LNCaP clone FGC (cell line): Measurements from ENCODE around the gene NELFA.

Experiments
- DNase-seq: peaks from one replicate; pipeline ENCODE4 v3.0.0-alpha.2; 2011; ENCODE audit warnings: low read depth
- H3K4me3 ChIP-seq: 2 replicates; pipeline ENCODE4 v1.5.1; 2011; ENCODE audit warnings: mild to moderate bottlenecking, low read depth, low read length, control low read depth
- CTCF ChIP-seq: IDR thresholded peaks from 2 replicates; pipeline ENCODE4 v1.5.1; 2012; ENCODE audit warnings: mild to moderate bottlenecking; ENCODE audit not compliant: control insufficient read depth, insufficient read depth; ENCODE audit errors: extremely low read depth

NELFA gene

GRCh38 chr4:2047781-2048581, 39.2 kb upstream of the NELFA start:
- H3K4me3 ChIP-seq: no peak overlapping the region
- DNase-seq: no peak
- TF ChIP-seq CTCF: no peak

- TF ChIP-seq CTCF: no peak
- H3K4me3 ChIP-seq: no peak overlapping the region
- DNase-seq: no peak
Observed at GRCh38 chr4:2047031-2047660, 38.4 kb upstream of the NELFA start.

GRCh38 chr4:2046031-2046961, 37.5 kb upstream of the NELFA start:
- TF ChIP-seq CTCF: no peak
- DNase-seq: no peak
- H3K4me3 ChIP-seq: no peak overlapping the region

GRCh38 chr4:2045518-2045951, 36.8 kb upstream of the NELFA start:
- TF ChIP-seq CTCF: no peak
- DNase-seq: no peak
- no peak overlapping the region for H3K4me3 ChIP-seq

GRCh38 chr4:2044542-2045517, 36.1 kb upstream of the NELFA start:
- no peak overlapping the region for H3K4me3 ChIP-seq
- TF ChIP-seq CTCF: no peak
- no peak for DNase-seq

GRCh38 chr4:2044119-2044485, 35.3 kb upstream of the NELFA start:
- no peak for DNase-seq

More at GRCh38 chr4:2044119-2044485, 35.3 kb upstream of the NELFA start:
- no peak overlapping the region for H3K4me3 ChIP-seq
- TF ChIP-seq CTCF: no peak
